ENCODE data around the gene TIMP2. TPM values are rescaled to one million over a fixed set of nuclear protein-coding genes. Genes with fewer than 3 reads are reported as not detected.

TIMP2 gene
- total and polyA plus RNA-seq, 2 of the 8 experiments (the other 6 are each of a cell fraction or from before 2014, with no cell fraction given), result 18.2 to 43.3 TPM

- Histone ChIP-seq H4K5ac (ENCODE audit: insufficient read length, low read depth, low read length) (no peak overlapping the region), H3K36me3 (ENCODE audit: control insufficient read depth in 2 of 4, insufficient read depth in 4 of 4, low read length in 3 of 4) (no peaks in the 10 kb centered on the region; a peak in 3 of 8 replicates), H3K27ac (ENCODE audit: low read depth, low read length) (no peak overlapping the region), H3K27me3 (replicated peaks in 1 of 4; ENCODE audit: control insufficient read depth in 3 of 4, extremely low read depth in 1 of 4, insufficient read depth in 3 of 4, low read length in 3 of 4) (no peaks in the 10 kb centered on the region; a peak in 1 of 7 replicates), H3K23me2 (ENCODE audit: low read depth, low read length) (no peaks in the 10 kb centered on the region; the same call in 1 of the 2 replicates), H3K9me3 (ENCODE audit: insufficient read depth in 2 of 2, low read depth in 1 of 2, low read length in 1 of 2) (no peaks in the 10 kb centered on the region), H3K79me1 (ENCODE audit: low read depth, low read length) (peaks cover 9% of the 10 kb centered on the region), H2BK120ac (replicated peaks; ENCODE audit: low read depth, low read length) (no peak overlapping the region), H3K56ac (replicated peaks; ENCODE audit: insufficient read length, low read depth, low read length) (no peak overlapping the region), H3K4me3 (ENCODE audit: extremely low read depth in 1 of 4, insufficient read depth in 2 of 4, low read depth in 3 of 4, low read length in 4 of 4) (no peak overlapping the region), H2BK5ac (ENCODE audit: low read depth, low read length) (no peak overlapping the region), H3K4me1 (replicated peaks in 1 of 4; ENCODE audit: control insufficient read depth in 3 of 4, insufficient read depth in 4 of 4, low read length in 3 of 4) (no peaks in the 10 kb centered on the region; a peak in 2 of 7 replicates), H3K4ac (replicated peaks; ENCODE audit: insufficient read length, low read depth, low read length) (no peak overlapping the region), H4K20me1 (replicated peaks in 1 of 2; ENCODE audit: control insufficient read depth in 1 of 2, insufficient read depth in 2 of 2, low read length in 2 of 2) (peaks cover 4 to 14% of the 10 kb centered on the region in 2 experiments), H3K18ac (ENCODE audit: extremely low read depth, low read length) (no peak overlapping the region), H2BK15ac (ENCODE audit: low read length) (no peak overlapping the region), H2BK20ac (ENCODE audit: low read length) (no peak overlapping the region), H3K23ac (ENCODE audit: insufficient read length) (no peak overlapping the region), H2BK12ac (ENCODE audit: low read depth, low read length) (no peak overlapping the region), H4K91ac (replicated peaks; ENCODE audit: insufficient read length, low read length) (no peak overlapping the region), H4K8ac (ENCODE audit: extremely low read depth, insufficient read depth, low read length) (no peak overlapping the region), H3K14ac (ENCODE audit: insufficient read length) (no peak overlapping the region), H3K4me2 (ENCODE audit: insufficient read depth in 1 of 2, low read depth in 2 of 2, low read length in 2 of 2) (no peak overlapping the region), H3K9ac (replicated peaks in 1 of 4; ENCODE audit: extremely low read depth in 1 of 4, low read depth in 3 of 4, low read length in 3 of 4) (no peak overlapping the region), H2AFZ (ENCODE audit: low read length) (no peak overlapping the region), H2AK5ac (ENCODE audit: low read depth, low read length) (no peak overlapping the region), H3K79me2 (ENCODE audit: control insufficient read depth in 1 of 2, insufficient read depth in 2 of 2, low read length in 2 of 2) (peaks cover 0 to 20% of the 10 kb centered on the region in 2 experiments; a peak in 1 of 4 replicates)
- 87% methylated on average over 16 of the region's 16 CpGs; no CpG with 5 or more reads in 1 of the 2 experiments for WGBS, 2 experiments (ENCODE audit: extremely low coverage in 1 of 2, insufficient coverage in 1 of 2, insufficient read length in 1 of 2, insufficient replicate concordance in 2 of 2, low coverage in 1 of 2, low lambda C conversion rate in 2 of 2, missing lambda C conversion rate in 1 of 2)
- DNase-seq (ENCODE audit: low read depth in 1 of 2, low spot score in 2 of 2) (no peak), FAIRE-seq (no peak)
- ChIA-PET CTCF (ENCODE audit: partially characterized antibody) (interaction anchor here (1.0 to 5.9 kb wide), 7 partner anchors 9 to 190 kb away, joined by 3 to 19 read pairs (median 5); no protein-coding TSS in a partner anchor), POLR2A (ENCODE audit: partially characterized antibody) (interaction anchor here (1.2 kb wide), 1 partner anchor 14 kb away, joined by 3 read pairs; no protein-coding TSS in a partner anchor)
- no peak for TF ChIP-seq ATF3 (IDR thresholded peaks at IDR 0.05; ENCODE audit: insufficient read depth, low read depth, low read length)
Observed at GRCh38 chr17:78890498-78890897, 34.7 kb downstream of the TIMP2 start.

Data from H1 (cell line).